ENCODE measurements around the gene NOTCH1. TPM values are rescaled to one million over a fixed set of nuclear protein-coding genes. Genes with fewer than 3 reads are reported as not detected.

Gene NOTCH1
- total RNA-seq, 4 donors from 2014 or later = 31.1 to 72.1 (median 44.0) TPM

- Histone ChIP-seq H3K36me3 (peaks cover 0 to 100% of the 10 kb centered on the region in 2 donors), H3K27ac (no peak overlapping the region), H3K27me3 (no peaks in the 10 kb centered on the region), H3K4me3 (no peak overlapping the region), H3K4me1 (no peaks in the 10 kb centered on the region), H3K9me3 (no peaks in the 10 kb centered on the region)
- TF ChIP-seq EP300 (IDR thresholded peaks at IDR 0.05) (no peak), POLR2AphosphoS5 (IDR thresholded peaks at IDR 0.05) (no peak), POLR2A (IDR thresholded peaks at IDR 0.05) (no peak), CTCF (IDR thresholded peaks at IDR 0.05) (no peak)
- WGBS, 2 donors (ENCODE audit: low coverage in 1 of 2) = 84 to 96% methylated on average over 5 of the region's 12 CpGs
- ATAC-seq = no peak
Observed at GRCh38 chr9:136470792-136471469, 74.9 kb downstream of the NOTCH1 start.

- H3K27me3 ChIP-seq = no peaks in the 10 kb centered on the region
- no peak overlapping the region for H3K4me3 ChIP-seq
- ATAC-seq = no peak
- 67% methylated on average over 1 of the region's 11 CpGs; no CpG with 5 or more reads in 1 of the 2 donors for WGBS, 2 donors (ENCODE audit: low coverage in 1 of 2)
- TF ChIP-seq POLR2A (IDR thresholded peaks at IDR 0.05) (no peak), CTCF (IDR thresholded peaks at IDR 0.05) (no peak)
- no peak overlapping the region for H3K27ac ChIP-seq
- no peaks in the 10 kb centered on the region for H3K9me3 ChIP-seq
- H3K4me1 ChIP-seq = no peaks in the 10 kb centered on the region
- H3K36me3 ChIP-seq = peaks cover 0 to 100% of the 10 kb centered on the region in 2 donors
Observed at GRCh38 chr9:136470356-136470755, 75.5 kb downstream of the NOTCH1 start.

- ATAC-seq = no peak
- Histone ChIP-seq H3K27me3 (no peaks in the 10 kb centered on the region), H3K4me1 (no peaks in the 10 kb centered on the region), H3K36me3 (peaks cover 0 to 100% of the 10 kb centered on the region in 2 donors), H3K9me3 (no peaks in the 10 kb centered on the region), H3K4me3 (no peak overlapping the region), H3K27ac (no peak overlapping the region)
- WGBS, 2 donors (ENCODE audit: low coverage in 1 of 2) = 74 to 80% methylated on average over 7 of the region's 15 CpGs
- TF ChIP-seq CTCF (IDR thresholded peaks at IDR 0.05) (no peak), POLR2AphosphoS5 (IDR thresholded peaks at IDR 0.05) (no peak), EP300 (IDR thresholded peaks at IDR 0.05) (no peak), POLR2A (IDR thresholded peaks at IDR 0.05) (no peak)
Observed at GRCh38 chr9:136467766-136468165, 78.1 kb downstream of the NOTCH1 start.

- no CpG with 5 or more reads among the region's 30 CpGs for WGBS, 2 donors (ENCODE audit: low coverage in 1 of 2)
- TF ChIP-seq EP300 (IDR thresholded peaks at IDR 0.05) = no peak
- no peak for TF ChIP-seq POLR2AphosphoS5 (IDR thresholded peaks at IDR 0.05)
- no peak for TF ChIP-seq POLR2A (IDR thresholded peaks at IDR 0.05)
- no peak for TF ChIP-seq CTCF (IDR thresholded peaks at IDR 0.05)
- H3K4me1 ChIP-seq = no peaks in the 10 kb centered on the region
- H3K36me3 ChIP-seq = peaks cover 0 to 100% of the 10 kb centered on the region in 2 donors
- no peaks in the 10 kb centered on the region for H3K9me3 ChIP-seq
- H3K27me3 ChIP-seq = no peaks in the 10 kb centered on the region
- H3K27ac ChIP-seq = no peak overlapping the region
- no peak for ATAC-seq
- H3K4me3 ChIP-seq = no peak overlapping the region
Observed at GRCh38 chr9:136466155-136466541, 79.7 kb downstream of the NOTCH1 start.

GRCh38 chr9:136465500-136466154 is 80.2 kb downstream of the NOTCH1 start:
- no peaks in the 10 kb centered on the region for H3K27me3 ChIP-seq
- peaks cover 0 to 100% of the 10 kb centered on the region in 2 donors for H3K36me3 ChIP-seq
- H3K4me3 ChIP-seq = no peak overlapping the region
- no peak for ATAC-seq
- H3K4me1 ChIP-seq = no peaks in the 10 kb centered on the region
- H3K9me3 ChIP-seq = no peaks in the 10 kb centered on the region
- 87 to 92% methylated on average over 7 to 8 of the region's 27 CpGs for WGBS, 2 donors (ENCODE audit: low coverage in 1 of 2)
- no peak for TF ChIP-seq POLR2AphosphoS5 (IDR thresholded peaks at IDR 0.05)
- no peak for TF ChIP-seq CTCF (IDR thresholded peaks at IDR 0.05)
- TF ChIP-seq POLR2A (IDR thresholded peaks at IDR 0.05) = no peak
- TF ChIP-seq EP300 (IDR thresholded peaks at IDR 0.05) = no peak
- H3K27ac ChIP-seq = no peak overlapping the region

Measured in gastroesophageal sphincter (tissue), 4 donors.